GM12865 (cell line): Measurements from ENCODE around the gene ARHGEF25.
"Not testable (repeated sequence)": the region's sequence is repeated elsewhere in the genome, so short reads cannot be mapped to it uniquely, and the experiment has no call there.

Source experiments
- DNase-seq: peaks from one replicate; pipeline ENCODE4 v3.0.0; 2010; ENCODE audit warnings: low read depth
- H3K4me3 ChIP-seq: 2 replicates; pipeline ENCODE4 v1.5.1; 2011; ENCODE audit warnings: mild to moderate bottlenecking, low read depth, low read length, control low read depth
- TF ChIP-seq, protein P1 (sequence below): IDR thresholded peaks from 2 replicates; pipeline ENCODE4 v1.5.1; 2011; ENCODE audit warnings: low read length, control low read depth, low read depth, inconsistent platforms; ENCODE audit not compliant: insufficient read depth; ENCODE audit errors: missing control alignments

Gene ARHGEF25

GRCh38 chr12:57641699-57642442, 30.6 kb downstream of the ARHGEF25 start:
- TF ChIP-seq, protein P1, sequence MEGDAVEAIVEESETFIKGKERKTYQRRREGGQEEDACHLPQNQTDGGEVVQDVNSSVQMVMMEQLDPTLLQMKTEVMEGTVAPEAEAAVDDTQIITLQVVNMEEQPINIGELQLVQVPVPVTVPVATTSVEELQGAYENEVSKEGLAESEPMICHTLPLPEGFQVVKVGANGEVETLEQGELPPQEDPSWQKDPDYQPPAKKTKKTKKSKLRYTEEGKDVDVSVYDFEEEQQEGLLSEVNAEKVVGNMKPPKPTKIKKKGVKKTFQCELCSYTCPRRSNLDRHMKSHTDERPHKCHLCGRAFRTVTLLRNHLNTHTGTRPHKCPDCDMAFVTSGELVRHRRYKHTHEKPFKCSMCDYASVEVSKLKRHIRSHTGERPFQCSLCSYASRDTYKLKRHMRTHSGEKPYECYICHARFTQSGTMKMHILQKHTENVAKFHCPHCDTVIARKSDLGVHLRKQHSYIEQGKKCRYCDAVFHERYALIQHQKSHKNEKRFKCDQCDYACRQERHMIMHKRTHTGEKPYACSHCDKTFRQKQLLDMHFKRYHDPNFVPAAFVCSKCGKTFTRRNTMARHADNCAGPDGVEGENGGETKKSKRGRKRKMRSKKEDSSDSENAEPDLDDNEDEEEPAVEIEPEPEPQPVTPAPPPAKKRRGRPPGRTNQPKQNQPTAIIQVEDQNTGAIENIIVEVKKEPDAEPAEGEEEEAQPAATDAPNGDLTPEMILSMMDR: no peak
- H3K4me3 ChIP-seq: no peak overlapping the region
- DNase-seq: peak; percentile 30

DNA sequence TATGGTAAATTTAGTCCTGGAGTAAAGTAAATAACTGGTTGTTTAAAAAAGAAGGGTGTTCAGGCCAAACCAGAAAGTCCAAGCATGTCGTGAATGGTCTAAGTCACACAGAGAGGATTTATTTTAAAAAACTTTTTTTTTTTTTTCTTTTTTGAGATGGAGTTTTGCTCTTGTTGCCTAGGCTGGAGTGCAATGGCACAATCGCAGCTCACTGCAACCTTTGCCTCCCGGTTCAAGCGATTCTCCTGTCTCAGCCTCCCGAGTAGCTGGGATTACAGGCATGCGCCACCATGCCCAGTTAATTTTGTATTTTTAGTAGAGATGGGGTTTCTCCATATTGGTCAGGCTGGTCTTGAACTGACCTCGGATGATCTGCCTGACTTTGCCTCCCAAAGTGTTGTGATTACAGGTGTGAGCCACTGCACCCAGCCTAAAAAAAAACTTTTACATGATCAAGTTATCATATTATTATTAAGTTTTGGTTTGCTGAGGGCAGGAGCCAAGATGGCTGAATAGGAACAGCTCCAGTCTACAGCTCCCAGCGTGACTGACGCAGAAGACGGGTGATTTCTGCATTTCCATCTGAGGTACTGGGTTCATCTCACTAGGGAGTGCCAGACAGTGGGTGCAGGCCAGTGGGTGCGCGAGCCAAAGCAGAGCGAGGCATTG, 34.9 kb downstream of the ARHGEF25 start:
- peak; percentile 27 for DNase-seq

GRCh38 chr12:57646659-57647049, 35.4 kb downstream of the ARHGEF25 start:
- H3K4me3 ChIP-seq, DNase-seq: not testable (repeated sequence)

More for the DNA sequence above, 34.9 kb downstream of the ARHGEF25 start:
- H3K4me3 ChIP-seq: not testable (repeated sequence)

GRCh38 chr12:57654042-57654441, 42.8 kb downstream of the ARHGEF25 start:
- TF ChIP-seq, protein P1: no peak
- H3K4me3 ChIP-seq: no peak overlapping the region
- DNase-seq: no peak

DNA sequence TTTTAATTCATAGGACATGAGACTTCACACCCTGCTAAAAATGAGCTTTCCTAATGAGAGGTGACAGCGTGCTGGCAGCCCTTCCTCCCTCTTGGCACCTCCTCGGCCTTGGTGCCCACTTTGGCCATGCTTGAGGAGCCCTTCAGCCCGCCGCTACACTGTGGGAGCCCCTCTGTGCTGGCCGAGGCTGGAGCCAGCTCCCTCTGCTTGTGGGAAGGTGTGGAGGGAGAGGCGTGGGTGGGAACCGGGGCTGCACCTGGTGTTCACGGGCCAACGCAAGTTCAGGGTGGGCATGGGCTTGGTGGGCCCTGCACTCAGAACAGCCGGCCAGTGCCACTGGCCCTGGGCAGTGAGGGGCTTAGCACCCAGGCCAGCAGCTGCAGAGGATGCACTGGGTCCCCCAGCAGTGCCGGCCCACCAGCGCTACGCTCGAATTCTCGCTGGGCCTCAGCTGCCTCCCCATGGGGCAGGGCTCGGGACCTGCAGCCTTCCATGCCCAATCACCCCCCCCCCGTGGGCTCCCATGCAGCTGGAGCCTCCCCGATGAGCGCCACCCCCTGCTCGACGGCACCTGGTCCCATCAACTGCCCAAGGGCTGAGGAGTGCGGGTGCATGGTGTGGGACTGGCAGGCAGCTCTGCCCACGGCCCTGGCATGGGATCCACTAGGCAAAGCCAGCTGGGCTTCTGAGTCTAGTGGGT, 44.5 kb downstream of the ARHGEF25 start:
- no peak for DNase-seq
- no peak overlapping the region for H3K4me3 ChIP-seq
- TF ChIP-seq, protein P1: no peak

DNA sequence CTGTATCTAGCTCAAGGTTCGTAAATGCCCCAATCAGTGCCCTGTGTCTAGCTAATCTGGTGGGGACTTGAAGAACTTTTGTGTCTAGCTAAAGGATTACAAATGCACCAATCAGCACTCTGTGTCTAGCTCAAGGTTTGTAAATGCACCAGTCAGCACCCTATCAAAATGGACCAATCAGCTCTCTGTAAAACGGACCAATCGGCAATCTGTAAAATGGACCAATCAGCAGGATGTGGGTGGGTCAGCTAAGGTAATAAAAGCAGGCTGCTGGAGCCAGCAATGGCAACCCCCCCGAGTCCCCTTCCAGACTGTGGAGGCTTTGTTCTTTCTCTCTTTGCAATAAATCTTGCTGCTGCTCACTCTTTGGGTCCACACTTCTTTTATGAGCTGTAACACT, 45.2 kb downstream of the ARHGEF25 start:
- not testable (repeated sequence) for H3K4me3 ChIP-seq, DNase-seq

DNA sequence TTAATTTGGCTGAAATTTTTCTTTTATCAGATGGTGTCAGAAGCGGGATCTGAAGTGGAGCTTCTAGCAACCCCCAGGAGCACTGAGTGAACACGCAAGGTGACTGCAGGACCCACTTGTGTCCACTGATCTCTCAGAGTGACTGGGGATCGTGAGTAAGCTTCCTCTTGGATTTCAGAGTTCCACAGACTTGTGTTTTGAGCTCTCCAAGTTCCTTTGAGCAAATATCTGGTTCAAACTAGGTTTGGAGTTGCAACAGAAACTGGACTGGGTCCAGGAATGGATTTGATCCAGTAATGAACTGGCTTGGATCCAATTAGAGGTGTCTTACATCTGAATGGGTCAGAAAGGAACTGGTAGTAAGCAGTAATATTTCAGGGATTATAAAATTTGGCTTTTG, 46.5 kb downstream of the ARHGEF25 start:
- H3K4me3 ChIP-seq: no peak overlapping the region
- TF ChIP-seq, protein P1: no peak
- no peak for DNase-seq

DNA sequence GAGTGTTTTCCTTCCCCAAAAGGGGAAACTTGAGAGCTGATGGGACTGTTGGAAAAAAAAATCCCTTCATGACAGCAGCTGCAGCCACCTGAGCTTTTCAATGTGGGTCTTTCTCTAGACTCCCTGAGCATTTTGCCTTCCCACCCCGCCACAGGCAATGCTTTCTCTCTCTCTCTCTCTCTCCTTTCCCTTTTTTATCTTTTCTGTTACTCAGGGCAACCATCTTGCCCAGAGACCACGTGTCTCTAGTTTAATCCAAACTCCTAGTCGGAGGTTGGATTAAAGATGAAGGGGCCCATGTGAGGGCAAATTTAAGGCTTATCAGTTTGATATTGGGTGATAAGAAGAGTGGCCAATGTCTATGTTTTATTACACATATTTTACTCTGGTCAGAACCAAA, 47.7 kb downstream of the ARHGEF25 start:
- H3K4me3 ChIP-seq: no peak overlapping the region
- TF ChIP-seq, protein P1: no peak
- no peak for DNase-seq
